ENCODE results near the gene OSBPL6.

Gene OSBPL6

DNA sequence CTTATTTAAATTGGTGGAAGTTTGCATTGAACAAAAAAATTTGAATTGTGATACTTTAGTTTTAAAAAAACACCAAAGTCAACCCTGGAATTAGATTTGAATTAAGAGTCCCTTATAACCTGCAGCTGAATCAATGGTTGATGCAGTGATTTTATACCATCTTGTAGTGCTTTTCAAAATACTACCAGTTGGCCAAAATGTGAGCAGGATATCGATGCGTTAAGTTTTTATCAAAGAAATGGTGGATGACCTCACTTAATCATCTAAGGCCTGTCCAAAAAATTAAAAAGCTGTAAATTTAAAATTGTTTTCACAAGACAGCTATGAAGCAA lies 48.2 kb downstream of the OSBPL6 start:
- DNase-seq, result no peak

DNA sequence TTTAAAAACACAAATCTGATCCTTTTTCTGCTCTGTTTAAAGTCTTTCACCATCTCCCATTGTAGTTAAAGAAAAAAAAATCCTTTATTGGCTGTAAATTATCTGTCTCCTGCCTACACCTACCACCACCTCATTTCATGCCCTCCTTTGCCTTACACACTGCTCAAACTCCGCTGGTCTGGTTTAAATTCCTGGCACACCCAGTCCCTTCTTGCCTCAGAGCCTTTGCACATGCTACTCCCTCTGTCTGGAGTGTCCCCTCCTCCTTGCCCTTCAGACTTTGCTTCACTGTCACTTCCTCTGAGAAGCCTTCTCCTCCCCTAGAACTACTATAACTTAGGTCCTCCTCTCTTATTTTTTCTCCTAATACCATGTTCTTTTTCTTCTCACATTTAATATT lies 49.6 kb downstream of the OSBPL6 start:
- DNase-seq, result no peak

DNA sequence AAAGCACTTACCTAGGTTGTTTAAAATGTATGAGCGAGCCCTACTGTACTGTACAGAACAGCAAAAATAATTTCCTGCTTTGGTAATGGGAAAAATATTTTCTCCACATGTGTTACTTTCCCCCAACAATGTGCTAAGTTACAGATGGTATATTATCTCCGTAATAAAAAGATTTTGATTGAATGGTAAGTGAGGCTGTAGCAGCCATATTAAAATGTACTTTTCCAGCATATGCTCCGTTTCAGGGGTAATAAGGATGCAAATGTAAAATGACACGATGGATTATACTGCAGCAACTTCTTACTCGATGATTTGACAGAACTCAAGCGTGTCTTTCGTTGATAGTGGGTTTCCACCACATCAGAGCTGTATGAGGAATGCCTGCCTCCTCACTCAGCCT lies 50.5 kb downstream of the OSBPL6 start:
- no peak for DNase-seq

DNA sequence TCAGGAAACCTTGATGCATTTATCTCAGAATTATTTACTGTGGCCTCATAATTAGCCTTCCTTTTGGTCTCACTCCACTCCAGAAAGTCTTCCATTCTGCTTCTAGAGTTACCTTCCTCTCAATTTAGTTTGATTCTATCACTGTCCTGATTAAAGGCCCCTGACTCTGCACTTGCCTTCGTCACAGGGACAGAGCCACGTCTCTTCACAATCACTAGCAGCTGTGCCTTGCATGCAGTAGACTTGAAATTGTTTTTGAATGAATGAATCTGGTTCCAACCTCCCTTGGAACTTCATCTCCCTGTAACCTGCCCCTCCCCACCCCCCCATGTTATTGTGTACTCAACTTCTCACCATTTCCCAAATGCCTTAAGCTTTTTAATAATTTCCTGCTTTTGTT lies 52.4 kb downstream of the OSBPL6 start:
- DNase-seq, result no peak

DNA sequence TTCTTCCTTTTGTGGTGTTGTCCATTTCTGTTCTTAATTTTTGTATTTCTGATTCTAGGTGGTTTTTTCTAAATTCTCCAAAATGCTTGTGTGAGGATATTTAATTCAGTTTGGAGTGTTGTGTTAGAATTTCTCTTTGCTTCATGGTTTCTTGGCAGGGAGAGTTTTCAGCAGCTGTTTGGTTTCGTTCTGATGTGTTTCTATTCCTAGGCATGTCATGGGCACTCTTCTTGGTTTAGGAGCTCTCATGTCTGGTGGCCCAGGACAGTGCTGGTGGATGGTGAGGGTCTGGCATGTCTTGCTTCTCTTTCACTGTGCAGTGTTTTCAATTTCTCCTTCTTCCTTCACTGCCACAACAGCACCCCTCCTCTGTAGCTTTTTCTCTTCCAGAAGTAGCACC lies 52.9 kb downstream of the OSBPL6 start:
- DNase-seq, result no peak

DNA sequence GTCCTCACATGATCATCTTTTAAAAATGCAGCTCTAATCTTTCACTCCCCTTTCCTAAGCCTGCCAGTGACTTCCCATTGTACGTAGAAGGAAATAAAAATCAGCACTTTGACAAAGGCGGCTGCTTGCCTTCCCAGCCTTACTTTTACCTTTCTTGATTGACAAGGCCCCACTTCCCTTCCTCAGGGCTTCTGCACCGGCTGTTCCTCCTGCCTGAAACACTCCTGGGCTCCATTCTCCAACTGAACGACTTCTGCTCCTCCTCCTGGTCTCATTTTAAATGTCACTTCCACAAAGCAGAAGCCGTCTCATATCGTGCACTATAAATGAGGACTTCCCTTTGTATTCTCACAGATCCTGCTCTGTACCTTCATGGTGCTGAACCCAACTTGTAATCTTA lies 56.1 kb downstream of the OSBPL6 start:
- no peak for DNase-seq

DNA sequence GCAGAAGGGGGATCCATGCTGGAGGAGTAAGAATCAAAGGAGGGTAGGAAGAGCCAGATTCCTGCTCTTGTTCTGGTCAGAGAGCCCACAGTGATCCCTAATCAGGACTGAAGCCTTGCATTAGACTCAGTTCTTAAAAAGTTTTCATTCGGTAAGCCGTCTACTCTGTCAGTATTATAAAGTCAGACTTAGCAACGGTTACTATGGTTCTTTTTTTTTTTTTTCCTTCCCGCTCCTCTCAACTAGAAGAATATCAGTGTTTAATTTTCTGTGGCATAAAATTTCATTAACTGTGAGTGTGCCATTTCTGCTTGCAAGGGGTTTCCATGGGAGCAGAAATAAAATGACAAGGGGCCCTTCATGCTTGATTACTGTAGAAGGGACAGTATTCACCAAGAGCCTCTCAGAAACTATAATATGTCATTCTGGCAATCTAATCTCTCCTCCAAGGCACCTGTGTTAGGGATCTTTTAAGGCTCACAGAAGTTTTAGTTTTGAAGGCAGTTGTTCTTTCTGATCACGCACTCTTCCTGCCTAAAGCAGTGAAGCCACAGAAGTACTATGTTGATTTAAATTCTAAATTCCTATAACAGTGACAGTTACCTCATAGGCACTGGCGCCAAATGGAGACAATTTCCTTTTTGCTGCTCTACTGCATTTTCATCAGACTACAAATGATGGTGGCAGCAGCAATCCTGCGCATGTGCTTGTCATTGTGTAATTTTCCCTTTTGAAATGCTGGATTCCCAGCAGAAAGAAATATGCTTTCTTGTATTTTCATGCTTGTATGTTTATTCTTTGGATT lies 57.0 kb downstream of the OSBPL6 start:
- peak; percentile 37 for DNase-seq

DNA sequence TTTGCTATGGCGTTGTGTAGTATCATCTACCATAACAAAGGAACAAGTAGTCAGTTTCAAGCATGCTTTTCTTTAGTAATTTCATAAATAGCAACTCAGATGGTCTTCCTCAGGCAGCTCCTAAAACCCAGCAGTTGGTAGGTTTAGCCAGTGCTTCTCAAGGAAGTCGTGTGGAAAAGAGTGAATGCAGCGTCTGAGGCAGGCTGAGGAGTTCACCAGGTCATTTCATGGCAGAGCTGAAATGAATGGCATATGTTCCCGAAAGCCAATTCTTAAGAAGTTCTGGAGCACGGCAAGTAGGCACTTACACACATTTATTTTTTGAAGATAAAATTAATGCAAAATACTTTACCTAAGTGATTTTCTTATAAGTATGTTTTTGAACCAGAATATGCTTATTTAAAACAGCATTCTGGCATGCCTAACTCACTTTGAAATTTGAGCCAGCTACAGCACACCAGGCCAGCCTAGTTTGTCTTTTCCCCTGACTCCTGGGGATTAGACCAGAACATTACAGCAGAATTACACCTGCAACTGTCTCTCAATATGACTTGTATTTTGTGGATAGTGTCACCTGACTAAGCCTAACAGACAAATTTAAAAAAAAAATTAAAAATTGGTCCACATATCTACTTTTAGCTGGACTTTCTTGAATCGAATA lies 62.2 kb downstream of the OSBPL6 start:
- DNase-seq, result peak; percentile 86

DNA sequence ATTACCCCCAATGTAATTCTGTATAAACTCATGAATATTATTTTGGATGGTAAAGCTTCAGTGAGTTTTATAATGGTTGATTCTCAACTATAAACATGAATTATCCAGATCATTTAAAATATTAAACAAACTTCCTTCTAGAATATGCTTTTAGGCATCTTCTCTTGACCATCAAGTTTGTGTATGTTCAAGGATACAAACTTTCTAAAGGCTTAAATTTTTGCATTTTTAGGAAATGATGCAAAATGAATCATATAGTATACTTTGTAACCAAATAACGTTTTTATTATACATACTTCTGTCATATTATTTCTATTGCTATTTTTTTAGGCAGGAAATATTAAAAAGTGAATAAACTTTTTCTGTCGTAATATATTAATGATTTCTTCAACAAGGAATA lies 62.8 kb downstream of the OSBPL6 start:
- DNase-seq, result no peak

DNA sequence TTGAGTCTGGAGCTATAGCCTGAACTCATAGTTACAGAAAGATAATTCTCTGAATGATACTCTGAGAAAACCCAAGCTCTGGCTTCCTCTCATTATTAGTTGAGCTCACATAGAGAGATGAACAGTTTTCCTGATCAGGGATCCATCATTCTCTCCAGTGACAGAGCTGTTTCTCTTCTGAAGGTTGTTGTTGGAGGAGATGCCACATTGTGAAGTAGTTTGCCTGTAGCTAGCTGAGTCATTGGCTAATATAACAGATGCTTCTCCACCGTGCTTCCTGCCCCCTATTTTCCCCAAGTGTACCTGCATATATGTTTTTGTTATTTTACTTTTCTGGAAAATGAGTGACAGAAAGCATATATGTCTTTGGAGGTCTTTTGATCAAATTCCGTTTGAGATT lies 64.6 kb downstream of the OSBPL6 start:
- peak; percentile 5 for DNase-seq

DNA sequence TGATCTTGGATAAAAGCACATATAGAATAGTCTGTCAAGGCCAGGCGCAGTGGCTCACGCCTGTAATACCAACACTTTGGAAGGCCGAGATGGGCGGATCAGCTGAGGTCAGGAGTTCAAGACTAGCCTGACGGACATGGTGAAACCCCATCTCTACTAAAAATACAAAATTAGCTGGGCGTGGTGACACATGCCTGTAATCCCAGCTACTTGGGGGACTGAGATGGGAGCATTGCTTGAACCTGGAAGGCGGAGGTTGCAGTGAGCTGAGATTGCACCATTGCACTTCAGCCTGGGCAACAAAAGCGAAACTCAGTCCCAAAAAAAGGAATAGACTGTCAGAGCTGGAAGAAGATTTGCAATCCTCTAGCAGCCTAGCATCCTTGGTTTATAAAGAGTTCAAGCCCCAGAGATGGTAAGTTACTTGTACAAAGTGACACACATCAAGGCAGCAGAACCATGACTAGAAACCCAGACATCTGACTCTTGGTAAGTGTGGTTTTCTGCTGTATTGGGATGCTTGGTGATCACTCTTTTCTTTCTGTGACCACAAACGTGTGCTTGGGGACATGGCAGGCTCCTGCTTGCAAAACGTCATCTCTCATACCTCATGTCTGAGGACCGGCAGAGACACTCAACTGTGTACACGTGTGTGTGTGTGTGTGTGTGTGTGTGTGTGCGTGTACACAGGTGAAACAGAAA lies 69.0 kb downstream of the OSBPL6 start:
- no peak for DNase-seq

DNA sequence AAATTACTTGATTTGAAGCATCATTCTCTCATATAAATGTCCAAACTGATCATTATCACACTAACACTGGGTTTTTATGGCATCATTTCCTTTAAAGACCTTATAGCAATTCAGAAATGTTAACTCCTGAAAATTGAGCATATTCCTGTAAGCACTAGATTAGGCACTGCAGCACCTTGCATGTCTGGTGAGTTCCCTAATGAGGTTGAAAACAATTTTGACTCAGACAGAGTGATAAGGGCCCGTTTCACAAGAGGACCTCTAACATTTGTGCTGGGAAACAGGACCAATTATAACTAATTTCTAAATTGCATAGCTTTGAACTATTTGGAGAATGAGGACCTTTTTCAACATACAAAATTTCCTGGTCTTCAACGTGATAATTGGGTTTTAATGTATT lies 69.9 kb downstream of the OSBPL6 start:
- DNase-seq, result no peak

DNA sequence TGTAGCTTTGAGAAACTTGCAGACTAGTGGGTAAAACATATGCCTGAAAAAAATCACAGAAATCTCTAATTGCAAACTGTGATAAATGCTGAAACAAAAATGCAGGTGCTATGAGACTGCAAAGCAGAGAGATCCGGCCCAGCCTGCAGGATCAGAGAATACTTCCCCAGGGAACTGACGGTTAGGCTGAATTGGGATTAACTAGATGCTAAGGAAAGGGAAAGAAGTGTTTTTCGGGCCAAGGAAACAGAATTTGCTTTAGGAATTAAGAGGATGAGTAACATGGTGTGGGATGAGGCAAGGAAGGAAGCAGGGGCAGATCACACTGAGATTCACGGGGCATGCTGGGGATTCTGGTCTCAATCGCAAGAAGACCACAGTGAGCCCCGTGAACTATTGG lies 71.5 kb downstream of the OSBPL6 start:
- DNase-seq, result no peak

DNA sequence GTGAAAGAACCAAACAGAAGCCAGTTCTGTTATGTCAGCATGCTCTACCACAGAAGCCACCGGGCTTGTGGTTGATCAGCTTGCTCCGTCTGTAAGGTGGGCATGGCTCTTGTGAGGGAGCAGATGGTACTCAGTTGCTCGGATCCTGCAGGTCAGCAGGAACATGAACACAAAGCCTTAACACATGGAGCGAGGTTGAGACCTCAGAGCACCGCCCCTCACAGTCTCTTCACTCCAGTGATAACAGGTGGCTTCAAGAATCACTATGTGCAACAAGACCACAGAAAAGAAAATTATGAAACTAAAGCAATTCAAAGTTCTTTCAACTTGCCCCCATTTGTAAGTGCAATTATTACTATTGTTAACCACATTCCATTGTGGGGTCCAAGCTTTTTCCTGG lies 72.1 kb downstream of the OSBPL6 start:
- peak; percentile 58 for DNase-seq

DNA sequence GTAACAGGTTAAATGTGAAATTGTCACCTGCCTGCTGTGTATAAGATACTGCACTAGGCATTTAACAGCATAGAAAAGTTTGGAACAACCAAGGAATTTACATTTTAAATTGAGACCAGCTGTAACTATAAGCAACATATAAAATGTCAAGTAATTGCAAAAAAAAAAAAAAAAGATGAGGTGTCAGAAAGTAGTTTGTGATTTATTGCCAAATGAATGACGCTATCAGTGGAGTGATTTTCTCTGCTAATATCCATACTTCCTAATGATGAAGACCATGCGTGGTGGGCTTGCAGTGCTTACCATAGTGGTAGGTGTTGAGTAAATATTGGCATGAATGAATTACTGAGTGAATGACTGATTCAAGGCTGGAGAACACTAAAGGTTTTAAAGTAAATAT lies 73.3 kb downstream of the OSBPL6 start:
- no peak for DNase-seq

DNA sequence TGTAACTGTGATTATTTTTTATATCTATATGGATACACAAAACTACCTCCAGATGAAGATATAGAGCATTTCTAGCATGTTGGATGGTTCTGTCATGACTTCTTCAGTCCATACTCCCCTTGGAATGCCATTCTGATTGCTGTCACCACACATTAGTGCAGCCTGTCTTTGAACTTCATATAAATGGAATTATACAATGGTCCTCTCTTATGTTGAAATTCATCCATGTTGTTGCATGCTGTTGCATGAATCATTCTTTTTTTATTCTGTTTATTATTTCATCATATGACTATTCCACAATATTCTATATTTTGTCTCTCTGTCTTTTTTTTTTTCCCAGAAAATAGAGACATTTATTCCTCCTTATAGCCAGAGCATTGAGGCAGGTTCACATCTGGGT lies 74.1 kb downstream of the OSBPL6 start:
- no peak for DNase-seq

DNA sequence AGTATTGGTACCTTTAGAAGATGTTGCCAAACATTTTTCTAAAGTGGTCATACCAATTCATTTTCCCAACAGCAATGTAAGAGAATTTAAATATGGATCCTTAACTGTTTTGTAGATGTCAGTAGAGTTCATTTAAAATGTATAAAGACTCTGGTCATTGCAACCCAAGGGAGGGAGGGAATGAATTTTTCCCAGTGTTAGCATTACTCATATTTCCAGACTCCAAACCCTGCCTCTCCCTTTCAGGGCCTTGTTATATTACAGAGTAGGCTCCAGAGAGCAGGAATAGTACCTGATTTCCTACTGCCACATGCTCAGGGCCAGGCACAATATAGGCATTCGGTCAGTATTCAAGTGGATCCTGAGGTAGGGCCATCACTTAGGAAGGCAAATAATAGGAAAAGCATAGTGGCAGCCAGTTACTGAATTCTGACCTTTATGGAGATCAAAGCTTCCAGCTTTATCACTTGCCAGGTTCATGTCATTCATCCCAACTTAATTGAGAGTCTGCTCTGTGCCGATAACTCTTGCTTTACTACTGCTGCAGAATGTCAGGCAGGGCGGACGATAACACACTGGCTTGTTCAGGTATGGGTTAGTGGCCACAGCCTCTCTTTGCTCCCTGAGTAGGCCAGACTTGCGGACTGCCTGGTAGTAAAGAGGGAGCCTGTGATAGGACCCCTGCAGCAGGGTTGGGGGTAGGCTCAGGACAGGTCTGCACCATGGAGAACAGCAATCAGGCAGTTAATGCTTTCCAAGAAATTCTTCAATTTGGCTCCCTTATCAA lies 75.3 kb downstream of the OSBPL6 start:
- no peak for DNase-seq

DNA sequence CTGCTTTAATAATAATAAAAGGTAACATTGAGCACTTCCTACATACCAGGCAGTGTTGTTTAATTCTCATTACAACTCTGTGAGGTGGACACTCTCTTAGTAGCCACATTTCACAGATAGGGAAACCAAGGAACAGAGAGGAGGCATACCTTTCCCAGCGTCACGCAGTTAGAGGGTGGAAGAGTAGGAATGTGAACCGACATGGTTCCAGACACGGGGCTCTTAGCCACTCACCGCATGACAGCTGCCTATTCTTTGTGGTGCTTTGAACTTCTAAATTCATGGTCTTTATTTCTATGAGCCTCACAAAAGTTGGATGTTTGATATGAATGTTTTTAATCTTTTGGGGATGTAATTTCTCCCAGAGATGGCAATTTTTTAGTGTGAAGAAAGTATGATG lies 76.0 kb downstream of the OSBPL6 start:
- no peak for DNase-seq

DNA sequence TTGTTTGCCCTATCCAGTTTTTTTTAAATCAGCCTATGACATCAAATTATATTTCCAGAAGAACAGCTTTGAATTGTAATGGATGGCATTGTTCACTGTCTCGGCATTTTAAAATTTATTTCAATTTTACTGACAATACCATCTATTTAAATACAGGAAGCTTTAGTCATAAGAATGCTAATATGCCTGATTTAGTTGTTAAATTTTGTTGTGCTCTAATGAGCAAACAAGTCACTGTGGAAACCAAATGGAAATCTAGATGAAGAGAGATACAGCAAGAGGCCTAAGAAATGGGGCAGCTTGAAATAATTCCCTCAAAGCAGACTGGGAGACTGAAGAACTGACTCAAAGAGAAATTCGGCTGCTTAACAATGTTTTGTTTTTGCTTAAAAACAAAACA lies 76.8 kb downstream of the OSBPL6 start:
- DNase-seq, result no peak

DNA sequence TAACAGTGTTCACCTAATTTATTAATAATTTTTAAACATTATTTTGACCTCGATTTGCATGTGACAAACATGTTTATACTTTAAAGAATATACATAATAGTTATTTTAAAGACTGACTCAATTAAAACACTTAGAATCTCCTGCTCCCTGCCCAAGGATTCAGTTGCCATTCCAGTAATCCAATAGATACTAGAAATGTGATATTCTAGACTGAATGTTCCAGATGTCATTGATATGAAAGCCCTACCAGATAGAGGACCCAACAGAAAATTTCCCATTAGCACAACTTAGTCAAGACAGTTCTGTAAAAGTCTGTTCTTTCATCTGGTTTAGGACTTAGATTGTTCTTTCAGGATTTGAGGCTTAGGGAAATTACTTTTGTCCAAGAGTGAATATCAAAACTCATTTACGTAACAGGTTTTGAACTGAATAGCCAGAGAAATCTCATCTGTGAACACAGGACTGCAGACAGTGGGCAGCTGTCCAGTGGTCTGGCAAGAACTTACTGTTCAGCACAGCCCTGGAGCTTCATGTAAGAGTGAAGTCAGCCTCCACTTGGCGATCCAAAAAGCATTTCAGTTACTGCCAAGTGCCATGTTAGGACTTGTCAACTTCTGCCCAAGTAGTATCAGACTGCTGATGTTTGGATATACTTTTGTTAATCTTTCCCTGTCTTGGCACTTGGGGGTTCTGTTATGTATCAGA lies 77.5 kb downstream of the OSBPL6 start:
- peak; percentile 12 for DNase-seq

DNA sequence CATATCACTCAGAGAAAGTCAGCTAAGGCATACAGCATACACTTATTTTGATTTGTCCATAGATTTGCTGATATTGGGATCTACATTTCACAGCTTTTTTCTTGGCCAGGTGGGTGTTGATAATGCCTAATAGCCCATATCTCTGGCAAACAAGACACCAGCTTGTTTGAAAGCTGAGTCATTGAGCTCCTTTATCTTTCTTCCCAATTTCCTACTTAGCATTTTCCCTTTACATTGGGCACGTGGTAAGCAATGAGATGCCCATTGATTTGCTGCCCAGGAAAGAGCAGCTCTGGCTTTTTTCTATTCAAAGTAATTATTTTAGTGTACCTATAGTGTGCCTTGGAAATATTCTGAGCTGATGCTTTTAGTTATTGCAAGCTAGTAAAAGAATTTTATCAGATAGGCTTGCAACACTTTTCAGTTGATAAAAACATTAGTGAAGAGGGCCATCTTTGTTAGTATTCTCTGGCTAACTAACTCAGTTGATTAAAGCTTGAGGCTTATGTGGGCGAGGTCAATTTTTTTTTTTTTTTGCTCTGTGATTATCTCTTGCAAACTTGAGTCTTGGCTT lies 79.6 kb downstream of the OSBPL6 start:
- DNase-seq, result peak; percentile 38

DNA sequence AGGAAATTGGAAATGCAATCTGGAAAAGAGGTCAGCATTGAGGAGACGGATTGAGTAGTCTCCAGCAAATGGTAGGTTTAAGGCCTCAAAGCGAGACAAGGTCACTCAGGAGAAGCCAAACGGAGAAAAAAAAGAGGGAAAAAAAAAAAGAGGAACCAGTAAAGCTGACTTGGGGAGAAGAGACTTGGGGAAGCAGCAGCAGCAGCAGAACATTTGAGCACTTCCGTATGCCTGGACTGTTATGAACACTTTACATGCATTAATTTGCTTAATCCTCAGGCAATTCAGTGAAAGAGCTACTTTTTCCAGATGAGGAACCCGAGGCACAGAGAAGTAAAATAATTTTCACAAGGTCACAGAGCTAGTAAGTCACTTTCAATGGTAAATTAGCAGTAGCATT lies 81.3 kb downstream of the OSBPL6 start:
- DNase-seq, result no peak
